ENCODE data around the gene WFIKKN1.

DNA sequence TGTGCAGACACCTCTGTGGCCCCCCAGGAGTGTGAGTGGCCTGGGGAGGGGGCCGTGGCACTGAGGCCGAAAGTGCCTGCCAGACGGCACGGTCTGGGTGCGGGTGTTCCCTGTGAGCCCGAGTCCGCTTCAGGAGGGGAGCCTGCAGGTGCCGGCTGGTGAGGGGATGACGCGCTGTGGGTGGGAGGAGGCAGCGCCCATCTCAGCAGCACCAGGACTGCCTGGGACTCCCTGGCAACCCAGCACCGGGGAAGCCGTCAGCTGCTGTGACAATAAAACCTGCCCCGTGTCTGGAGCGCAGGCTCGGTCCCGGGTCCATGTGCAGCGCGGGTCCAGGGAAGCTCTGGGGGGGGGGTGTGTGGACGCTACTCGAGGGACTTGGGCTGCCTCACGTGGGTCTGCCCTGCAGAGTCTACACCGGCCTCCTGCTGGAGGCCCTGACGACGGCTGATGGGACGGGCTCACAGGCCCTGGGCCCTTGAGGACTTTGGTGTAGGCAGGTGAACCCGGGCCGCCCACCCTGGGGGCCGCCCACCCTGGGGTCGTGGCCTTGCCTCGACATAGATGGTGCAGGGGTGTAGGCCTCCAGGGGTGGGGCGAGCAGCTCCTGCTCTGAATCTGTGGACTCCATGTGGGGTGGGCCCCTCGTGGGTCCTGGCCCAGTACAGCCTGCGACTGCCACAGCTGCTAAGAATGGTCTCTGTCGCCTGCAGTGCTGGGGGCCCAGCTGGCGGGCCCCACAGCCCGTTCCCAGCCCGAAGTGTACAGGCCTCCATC lies 46.8 kb upstream of the WFIKKN1 start:
- TF ChIP-seq, protein P1, sequence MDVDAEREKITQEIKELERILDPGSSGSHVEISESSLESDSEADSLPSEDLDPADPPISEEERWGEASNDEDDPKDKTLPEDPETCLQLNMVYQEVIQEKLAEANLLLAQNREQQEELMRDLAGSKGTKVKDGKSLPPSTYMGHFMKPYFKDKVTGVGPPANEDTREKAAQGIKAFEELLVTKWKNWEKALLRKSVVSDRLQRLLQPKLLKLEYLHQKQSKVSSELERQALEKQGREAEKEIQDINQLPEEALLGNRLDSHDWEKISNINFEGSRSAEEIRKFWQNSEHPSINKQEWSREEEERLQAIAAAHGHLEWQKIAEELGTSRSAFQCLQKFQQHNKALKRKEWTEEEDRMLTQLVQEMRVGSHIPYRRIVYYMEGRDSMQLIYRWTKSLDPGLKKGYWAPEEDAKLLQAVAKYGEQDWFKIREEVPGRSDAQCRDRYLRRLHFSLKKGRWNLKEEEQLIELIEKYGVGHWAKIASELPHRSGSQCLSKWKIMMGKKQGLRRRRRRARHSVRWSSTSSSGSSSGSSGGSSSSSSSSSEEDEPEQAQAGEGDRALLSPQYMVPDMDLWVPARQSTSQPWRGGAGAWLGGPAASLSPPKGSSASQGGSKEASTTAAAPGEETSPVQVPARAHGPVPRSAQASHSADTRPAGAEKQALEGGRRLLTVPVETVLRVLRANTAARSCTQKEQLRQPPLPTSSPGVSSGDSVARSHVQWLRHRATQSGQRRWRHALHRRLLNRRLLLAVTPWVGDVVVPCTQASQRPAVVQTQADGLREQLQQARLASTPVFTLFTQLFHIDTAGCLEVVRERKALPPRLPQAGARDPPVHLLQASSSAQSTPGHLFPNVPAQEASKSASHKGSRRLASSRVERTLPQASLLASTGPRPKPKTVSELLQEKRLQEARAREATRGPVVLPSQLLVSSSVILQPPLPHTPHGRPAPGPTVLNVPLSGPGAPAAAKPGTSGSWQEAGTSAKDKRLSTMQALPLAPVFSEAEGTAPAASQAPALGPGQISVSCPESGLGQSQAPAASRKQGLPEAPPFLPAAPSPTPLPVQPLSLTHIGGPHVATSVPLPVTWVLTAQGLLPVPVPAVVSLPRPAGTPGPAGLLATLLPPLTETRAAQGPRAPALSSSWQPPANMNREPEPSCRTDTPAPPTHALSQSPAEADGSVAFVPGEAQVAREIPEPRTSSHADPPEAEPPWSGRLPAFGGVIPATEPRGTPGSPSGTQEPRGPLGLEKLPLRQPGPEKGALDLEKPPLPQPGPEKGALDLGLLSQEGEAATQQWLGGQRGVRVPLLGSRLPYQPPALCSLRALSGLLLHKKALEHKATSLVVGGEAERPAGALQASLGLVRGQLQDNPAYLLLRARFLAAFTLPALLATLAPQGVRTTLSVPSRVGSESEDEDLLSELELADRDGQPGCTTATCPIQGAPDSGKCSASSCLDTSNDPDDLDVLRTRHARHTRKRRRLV (CRISPR knock-in tag; IDR thresholded peaks at IDR 0.05): no peak
- TF ChIP-seq MAFK (conservative IDR thresholded peaks at IDR 0.05 in 1 of 2, IDR thresholded peaks at IDR 0.05 in 1 of 2; ENCODE audit: low read length in 2 of 2) (no peak), ZNF674 (CRISPR knock-in tag; IDR thresholded peaks at IDR 0.05; ENCODE audit: low read depth) (no peak)
